ENCODE measurements around the gene CAGE1.
"Not testable (repeated sequence)": the region's sequence is repeated elsewhere in the genome, so short reads cannot be mapped to it uniquely, and the experiment has no call there.

Gene CAGE1

GRCh38 chr6:7324520-7324919 is 65.0 kb downstream of the CAGE1 start:
- Histone ChIP-seq H3K4me3 (ENCODE audit: insufficient read depth, low read depth, low read length, poor library complexity, severe bottlenecking) (no peak overlapping the region), H3K36me3 (ENCODE audit: control insufficient read depth, insufficient read depth, low read length) (no peaks in the 10 kb centered on the region), H3K27ac (ENCODE audit: insufficient read depth, low read length, poor library complexity, severe bottlenecking) (no peak overlapping the region), H3K4me1 (ENCODE audit: control insufficient read depth, insufficient read depth, low read length, poor library complexity, severe bottlenecking) (no peaks in the 10 kb centered on the region), H3K9me3 (ENCODE audit: control insufficient read depth, low read length) (no peaks in the 10 kb centered on the region), H3K27me3 (replicated peaks; ENCODE audit: control insufficient read depth, insufficient read depth, low read length, poor library complexity, severe bottlenecking) (no peaks in the 10 kb centered on the region)
- DNase-seq, result no peak

- no peaks in the 10 kb centered on the region for H3K27me3 ChIP-seq (replicated peaks; ENCODE audit: control insufficient read depth, insufficient read depth, low read length, poor library complexity, severe bottlenecking)
- H3K27ac ChIP-seq (ENCODE audit: insufficient read depth, low read length, poor library complexity, severe bottlenecking), result no peak overlapping the region
- H3K4me1 ChIP-seq (ENCODE audit: control insufficient read depth, insufficient read depth, low read length, poor library complexity, severe bottlenecking), result no peaks in the 10 kb centered on the region
- H3K9me3 ChIP-seq (ENCODE audit: control insufficient read depth, low read length), result no peaks in the 10 kb centered on the region
- no peak overlapping the region for H3K4me3 ChIP-seq (ENCODE audit: insufficient read depth, low read depth, low read length, poor library complexity, severe bottlenecking)
- no peak for DNase-seq
- no peaks in the 10 kb centered on the region for H3K36me3 ChIP-seq (ENCODE audit: control insufficient read depth, insufficient read depth, low read length)
These were observed 66.5 kb downstream of the CAGE1 start for GRCh38 chr6:7323074-7323473.

GRCh38 chr6:7321866-7322265 is 67.7 kb downstream of the CAGE1 start:
- H3K27ac ChIP-seq (ENCODE audit: insufficient read depth, low read length, poor library complexity, severe bottlenecking); H3K27me3 ChIP-seq (replicated peaks; ENCODE audit: control insufficient read depth, insufficient read depth, low read length, poor library complexity, severe bottlenecking); H3K4me1 ChIP-seq (ENCODE audit: control insufficient read depth, insufficient read depth, low read length, poor library complexity, severe bottlenecking); H3K4me3 ChIP-seq (ENCODE audit: insufficient read depth, low read depth, low read length, poor library complexity, severe bottlenecking); H3K36me3 ChIP-seq (ENCODE audit: control insufficient read depth, insufficient read depth, low read length); DNase-seq; H3K9me3 ChIP-seq (ENCODE audit: control insufficient read depth, low read length): not testable (repeated sequence)

- H3K4me3 ChIP-seq (ENCODE audit: insufficient read depth, low read depth, low read length, poor library complexity, severe bottlenecking); H3K4me1 ChIP-seq (ENCODE audit: control insufficient read depth, insufficient read depth, low read length, poor library complexity, severe bottlenecking); DNase-seq; H3K27ac ChIP-seq (ENCODE audit: insufficient read depth, low read length, poor library complexity, severe bottlenecking); H3K36me3 ChIP-seq (ENCODE audit: control insufficient read depth, insufficient read depth, low read length); H3K27me3 ChIP-seq (replicated peaks; ENCODE audit: control insufficient read depth, insufficient read depth, low read length, poor library complexity, severe bottlenecking); H3K9me3 ChIP-seq (ENCODE audit: control insufficient read depth, low read length): not testable (repeated sequence)
These were observed 70.1 kb downstream of the CAGE1 start for GRCh38 chr6:7319406-7319805.

- no peak overlapping the region for H3K4me3 ChIP-seq (ENCODE audit: insufficient read depth, low read depth, low read length, poor library complexity, severe bottlenecking)
- no peaks in the 10 kb centered on the region for H3K4me1 ChIP-seq (ENCODE audit: control insufficient read depth, insufficient read depth, low read length, poor library complexity, severe bottlenecking)
- no peak overlapping the region for H3K27ac ChIP-seq (ENCODE audit: insufficient read depth, low read length, poor library complexity, severe bottlenecking)
- no peaks in the 10 kb centered on the region for H3K9me3 ChIP-seq (ENCODE audit: control insufficient read depth, low read length)
- no peak for DNase-seq
- H3K36me3 ChIP-seq (ENCODE audit: control insufficient read depth, insufficient read depth, low read length), result no peaks in the 10 kb centered on the region
- H3K27me3 ChIP-seq (replicated peaks; ENCODE audit: control insufficient read depth, insufficient read depth, low read length, poor library complexity, severe bottlenecking), result no peaks in the 10 kb centered on the region
These were observed 72.0 kb downstream of the CAGE1 start for GRCh38 chr6:7317538-7317937.

GRCh38 chr6:7316658-7317533 is 72.6 kb downstream of the CAGE1 start:
- no peaks in the 10 kb centered on the region for H3K27me3 ChIP-seq (replicated peaks; ENCODE audit: control insufficient read depth, insufficient read depth, low read length, poor library complexity, severe bottlenecking)
- DNase-seq, result no peak
- H3K36me3 ChIP-seq (ENCODE audit: control insufficient read depth, insufficient read depth, low read length), result no peaks in the 10 kb centered on the region
- no peak overlapping the region for H3K4me3 ChIP-seq (ENCODE audit: insufficient read depth, low read depth, low read length, poor library complexity, severe bottlenecking)
- H3K9me3 ChIP-seq (ENCODE audit: control insufficient read depth, low read length), result no peaks in the 10 kb centered on the region
- no peaks in the 10 kb centered on the region for H3K4me1 ChIP-seq (ENCODE audit: control insufficient read depth, insufficient read depth, low read length, poor library complexity, severe bottlenecking)
- H3K27ac ChIP-seq (ENCODE audit: insufficient read depth, low read length, poor library complexity, severe bottlenecking), result no peak overlapping the region

- no peak for DNase-seq
- H3K4me1 ChIP-seq (ENCODE audit: control insufficient read depth, insufficient read depth, low read length, poor library complexity, severe bottlenecking), result no peaks in the 10 kb centered on the region
- no peaks in the 10 kb centered on the region for H3K9me3 ChIP-seq (ENCODE audit: control insufficient read depth, low read length)
- H3K36me3 ChIP-seq (ENCODE audit: control insufficient read depth, insufficient read depth, low read length), result no peaks in the 10 kb centered on the region
- no peaks in the 10 kb centered on the region for H3K27me3 ChIP-seq (replicated peaks; ENCODE audit: control insufficient read depth, insufficient read depth, low read length, poor library complexity, severe bottlenecking)
- no peak overlapping the region for H3K27ac ChIP-seq (ENCODE audit: insufficient read depth, low read length, poor library complexity, severe bottlenecking)
- H3K4me3 ChIP-seq (ENCODE audit: insufficient read depth, low read depth, low read length, poor library complexity, severe bottlenecking), result no peak overlapping the region
These were observed 73.6 kb downstream of the CAGE1 start for GRCh38 chr6:7315948-7316365.

GRCh38 chr6:7315087-7315947 is 74.2 kb downstream of the CAGE1 start:
- not testable (repeated sequence) for H3K9me3 ChIP-seq (ENCODE audit: control insufficient read depth, low read length); H3K27me3 ChIP-seq (replicated peaks; ENCODE audit: control insufficient read depth, insufficient read depth, low read length, poor library complexity, severe bottlenecking); H3K27ac ChIP-seq (ENCODE audit: insufficient read depth, low read length, poor library complexity, severe bottlenecking); DNase-seq; H3K4me3 ChIP-seq (ENCODE audit: insufficient read depth, low read depth, low read length, poor library complexity, severe bottlenecking); H3K4me1 ChIP-seq (ENCODE audit: control insufficient read depth, insufficient read depth, low read length, poor library complexity, severe bottlenecking); H3K36me3 ChIP-seq (ENCODE audit: control insufficient read depth, insufficient read depth, low read length)

GRCh38 chr6:7314414-7314813 is 75.1 kb downstream of the CAGE1 start:
- no peaks in the 10 kb centered on the region for H3K9me3 ChIP-seq (ENCODE audit: control insufficient read depth, low read length)
- peaks cover 5% of the 10 kb centered on the region for H3K36me3 ChIP-seq (ENCODE audit: control insufficient read depth, insufficient read depth, low read length)
- H3K4me3 ChIP-seq (ENCODE audit: insufficient read depth, low read depth, low read length, poor library complexity, severe bottlenecking), result no peak overlapping the region
- no peak for DNase-seq
- H3K4me1 ChIP-seq (ENCODE audit: control insufficient read depth, insufficient read depth, low read length, poor library complexity, severe bottlenecking), result no peaks in the 10 kb centered on the region
- H3K27me3 ChIP-seq (replicated peaks; ENCODE audit: control insufficient read depth, insufficient read depth, low read length, poor library complexity, severe bottlenecking), result no peaks in the 10 kb centered on the region
- H3K27ac ChIP-seq (ENCODE audit: insufficient read depth, low read length, poor library complexity, severe bottlenecking), result no peak overlapping the region
